NCI-H69 (cell line): ENCODE measurements around the gene LDLRAD4.

ENCODE experiments used
- DNase-seq: peaks from one replicate; lab custom pipeline; 2025; lab: John Stamatoyannopoulos, UW

LDLRAD4 gene

DNA sequence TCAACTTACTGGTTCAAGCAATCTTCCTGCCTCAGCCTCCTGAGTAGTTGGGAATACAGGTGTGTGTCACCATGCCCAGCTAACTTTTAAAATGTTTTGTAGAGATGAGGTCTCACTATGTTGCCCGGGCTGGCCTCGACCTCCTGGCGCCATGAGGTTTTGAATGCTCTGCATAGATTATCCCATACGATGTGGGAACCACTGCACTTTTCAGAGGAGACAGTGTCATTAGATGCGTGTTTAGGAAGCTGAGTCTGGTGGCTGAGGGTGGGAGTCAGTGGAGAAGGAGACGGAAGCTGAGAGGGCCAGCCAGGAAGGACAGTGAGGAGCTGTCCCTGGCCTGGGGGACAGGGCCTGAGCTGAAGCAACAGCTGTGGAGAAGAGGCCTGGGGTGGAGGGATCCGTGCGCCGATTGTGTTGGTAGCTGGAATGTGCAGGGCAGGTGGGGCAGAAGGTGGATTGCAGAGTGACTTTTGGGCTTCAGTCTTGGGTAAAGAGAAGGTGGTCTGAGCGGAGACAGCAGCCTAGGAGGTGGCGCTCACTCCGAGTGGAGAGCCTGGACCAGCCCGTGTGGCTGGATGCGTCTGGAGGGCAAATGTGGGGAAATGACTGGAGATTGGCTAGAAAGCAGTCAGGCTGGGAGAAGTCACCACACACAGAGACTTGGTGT, 68.0 kb downstream of the LDLRAD4 start:
- no peak for DNase-seq

DNA sequence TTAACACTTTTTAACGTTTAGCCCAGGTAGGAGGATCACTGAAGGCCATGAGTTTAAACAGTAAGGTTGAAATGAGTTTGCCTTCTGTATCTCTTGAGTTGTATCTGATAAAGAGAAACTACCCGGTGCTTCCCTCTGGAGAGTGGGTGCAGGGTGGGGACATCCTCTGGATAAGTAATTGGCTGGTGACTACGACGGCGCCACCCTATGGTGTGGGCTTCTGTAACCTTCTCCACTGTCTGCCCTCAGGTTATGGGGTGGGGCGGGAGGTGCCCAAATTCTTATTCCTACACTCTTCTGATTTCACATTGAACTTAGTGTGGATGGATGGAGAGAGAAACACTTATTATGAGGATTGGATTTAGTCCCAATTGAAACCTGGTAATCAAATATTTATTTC, 68.8 kb downstream of the LDLRAD4 start:
- DNase-seq: peak; percentile 41

DNA sequence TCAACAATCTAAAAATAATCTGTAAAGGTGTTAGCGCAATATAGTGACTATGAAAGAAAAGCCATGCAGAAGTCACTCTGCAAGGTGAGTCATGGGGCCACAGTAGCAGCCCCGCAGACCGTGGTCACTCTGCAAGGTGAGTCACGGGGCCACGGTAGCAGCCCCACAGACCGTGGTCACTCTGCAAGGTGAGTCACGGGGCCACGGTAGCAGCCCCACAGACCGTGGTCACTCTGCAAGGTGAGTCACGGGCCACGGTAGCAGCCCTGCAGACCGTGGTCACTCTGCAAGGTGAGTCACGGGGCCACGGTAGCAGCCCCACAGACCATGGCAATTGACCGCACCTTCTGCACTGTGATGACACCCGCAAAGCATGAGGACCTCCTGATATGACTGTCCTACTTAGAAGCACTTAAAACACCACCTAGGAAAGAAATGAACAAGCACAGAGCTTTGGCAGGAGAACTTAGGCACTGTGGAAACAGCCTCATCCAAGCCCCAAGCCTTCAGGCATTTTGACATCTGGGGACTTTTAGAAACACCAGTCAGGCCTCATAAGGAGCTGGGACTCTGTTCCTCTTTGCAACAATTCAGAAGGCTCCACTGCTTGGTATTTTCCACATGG, 70.1 kb downstream of the LDLRAD4 start:
- DNase-seq: no peak

DNA sequence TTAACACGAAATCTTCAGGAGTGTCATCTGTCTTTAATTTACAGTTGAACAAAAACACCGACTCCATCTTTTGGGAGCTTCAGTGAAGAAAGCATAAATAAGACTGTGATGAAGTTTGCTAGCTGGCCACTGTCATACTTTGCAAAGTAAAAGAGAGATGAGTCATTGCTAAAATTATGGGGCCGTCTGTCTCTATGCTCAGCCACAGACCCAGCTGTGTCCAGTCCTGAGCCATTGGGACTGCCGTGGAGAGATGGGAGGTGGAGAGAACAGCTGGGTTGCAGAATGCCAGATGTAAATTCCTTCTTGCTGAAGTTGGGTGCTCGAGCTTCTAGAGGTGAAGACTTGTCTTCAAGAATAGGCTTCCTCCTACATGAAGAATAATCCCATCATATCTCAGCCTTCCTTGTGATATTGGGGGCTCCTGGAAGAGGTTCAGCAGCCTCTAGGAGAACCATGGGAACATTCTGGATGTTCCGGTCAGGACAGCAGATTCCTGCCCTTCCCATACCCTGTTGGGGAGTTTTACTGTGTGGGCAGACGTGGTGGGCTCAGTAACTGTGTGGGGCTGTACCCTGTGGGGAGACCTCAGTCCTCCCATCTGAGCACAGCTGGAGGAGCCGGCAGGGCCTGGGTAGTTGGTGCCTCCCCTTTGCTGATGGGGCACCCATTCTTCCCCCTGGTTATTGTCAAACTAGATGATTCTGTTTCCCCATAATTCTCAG, 71.1 kb downstream of the LDLRAD4 start:
- no peak for DNase-seq

DNA sequence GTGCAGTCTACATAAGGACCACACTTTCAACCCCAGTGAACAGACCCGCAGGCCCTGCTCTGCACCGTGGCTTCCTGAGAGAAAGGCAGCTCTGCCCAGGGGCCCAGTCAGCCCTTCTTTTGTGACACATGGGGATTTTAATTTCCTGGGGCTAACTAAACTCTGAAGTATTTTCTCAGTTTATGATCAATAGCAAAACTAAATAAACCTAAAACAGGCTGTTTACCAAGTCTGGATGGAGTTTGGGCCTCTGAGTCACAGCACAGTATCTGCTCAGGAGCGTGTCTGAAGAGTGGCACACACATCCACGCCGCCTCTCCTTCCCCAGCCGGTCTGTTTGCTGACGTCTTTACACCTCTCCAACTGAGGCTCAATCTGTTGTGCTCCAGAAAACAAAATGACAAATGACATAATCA, 72.3 kb downstream of the LDLRAD4 start:
- DNase-seq: no peak

DNA sequence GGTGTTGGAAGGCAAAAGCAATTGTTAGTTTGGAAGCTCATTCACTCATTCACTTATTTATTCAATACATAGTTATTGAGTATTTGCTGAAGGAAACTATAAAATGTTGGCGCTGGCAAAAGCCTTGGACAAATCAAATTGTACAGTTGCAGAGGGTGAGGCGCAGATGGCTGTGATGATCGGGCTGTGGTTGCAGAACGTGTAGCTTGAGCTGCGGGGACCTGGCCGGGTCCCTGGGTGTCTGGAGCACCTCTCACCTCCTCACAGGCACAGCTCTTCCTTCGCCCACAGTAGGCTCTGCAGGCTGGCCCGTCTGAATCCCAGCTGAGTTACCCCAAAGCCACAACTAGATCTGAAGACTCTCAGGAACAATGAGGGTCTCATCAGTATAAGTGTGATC, 72.7 kb downstream of the LDLRAD4 start:
- DNase-seq: no peak

DNA sequence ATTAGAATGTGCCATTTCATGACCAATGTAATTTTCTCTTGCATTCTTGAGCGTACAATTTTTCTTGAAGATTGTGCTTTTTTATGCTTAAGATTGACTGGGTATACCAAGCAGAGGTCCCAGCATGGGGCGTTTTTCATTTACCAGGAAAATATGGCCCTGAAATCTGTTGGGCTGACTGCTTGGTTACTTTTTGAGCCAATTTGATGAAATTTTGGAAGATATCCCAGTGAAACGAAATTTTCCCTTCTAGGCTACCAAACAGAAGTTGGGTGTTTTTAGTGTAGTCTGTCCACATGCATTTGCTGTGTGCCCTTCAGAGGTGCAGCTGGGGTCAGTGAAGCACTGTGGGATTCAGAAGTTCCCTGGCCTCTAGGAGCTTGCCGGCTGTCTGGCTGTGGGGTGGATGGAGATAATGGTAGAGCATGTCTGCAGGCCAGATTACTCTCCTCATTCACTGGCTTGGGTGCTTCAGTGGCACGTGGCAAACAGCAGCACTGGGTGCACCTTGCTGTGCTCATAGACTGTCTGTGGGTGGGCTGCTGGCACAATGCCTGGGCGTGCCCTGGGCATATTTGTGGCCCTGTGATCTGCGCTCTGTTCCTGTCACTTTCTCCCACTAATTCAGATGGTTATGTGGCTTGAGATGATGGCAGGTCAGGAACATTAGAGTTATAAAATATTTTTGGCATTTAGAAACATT, 73.3 kb downstream of the LDLRAD4 start:
- DNase-seq: peak; percentile 8

DNA sequence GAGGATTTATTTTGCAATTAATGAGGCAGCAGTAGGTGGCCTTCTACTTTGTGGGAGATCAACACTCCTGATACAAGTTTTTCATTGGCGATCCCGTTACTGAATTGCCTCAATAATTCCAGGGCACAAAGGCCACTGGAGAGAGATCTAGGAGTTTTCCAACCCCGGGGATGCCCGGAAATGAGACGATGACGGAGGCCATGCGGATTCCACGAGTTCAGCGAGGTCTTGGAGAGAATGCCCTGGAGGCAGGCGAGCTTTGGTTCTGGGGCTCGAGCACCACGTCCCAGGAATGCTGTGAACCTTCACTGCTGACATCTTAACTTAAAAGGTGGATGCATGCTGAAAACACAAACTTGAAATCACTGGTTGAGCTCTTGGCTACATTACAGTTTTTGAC, 74.2 kb downstream of the LDLRAD4 start:
- no peak for DNase-seq

DNA sequence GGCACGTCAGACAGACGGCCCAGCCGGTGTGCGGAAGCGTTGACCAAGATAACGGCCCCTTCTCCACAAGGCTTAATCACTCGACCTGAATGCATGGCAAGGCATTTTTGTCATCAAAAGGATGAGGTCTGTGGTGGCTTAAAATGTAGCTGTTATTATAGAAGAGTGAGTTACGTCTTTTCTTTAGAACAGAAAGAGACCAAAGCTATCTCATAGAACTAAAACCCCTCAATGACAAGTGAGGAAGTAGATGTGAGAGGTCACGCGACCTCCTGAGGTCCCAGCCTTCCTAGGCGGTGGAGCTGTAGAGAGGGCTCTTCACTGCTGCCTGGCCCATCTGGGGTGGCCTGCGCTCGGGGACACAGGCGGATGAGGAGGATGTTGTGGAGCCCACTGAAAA, 75.7 kb downstream of the LDLRAD4 start:
- no peak for DNase-seq

DNA sequence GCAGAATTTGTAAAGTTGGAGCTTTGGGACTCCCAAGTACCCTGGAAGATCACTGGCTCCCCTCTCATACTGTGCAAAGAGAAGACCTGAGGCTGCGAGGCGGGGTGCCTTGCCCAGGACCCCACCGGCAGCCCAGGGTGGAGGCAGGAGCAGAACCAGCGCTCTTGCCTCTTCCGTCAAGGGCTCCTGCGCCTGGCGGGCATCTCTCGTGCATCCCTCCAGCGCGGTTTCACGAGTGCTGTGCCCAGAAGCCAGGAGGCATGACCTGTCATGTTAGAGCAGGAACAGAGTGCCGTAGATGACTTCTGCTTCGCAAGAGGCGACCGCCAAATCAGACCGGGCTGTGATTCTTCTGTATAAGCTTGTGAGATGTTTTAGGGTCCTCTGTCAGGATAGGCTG, 77.3 kb downstream of the LDLRAD4 start:
- DNase-seq: no peak

DNA sequence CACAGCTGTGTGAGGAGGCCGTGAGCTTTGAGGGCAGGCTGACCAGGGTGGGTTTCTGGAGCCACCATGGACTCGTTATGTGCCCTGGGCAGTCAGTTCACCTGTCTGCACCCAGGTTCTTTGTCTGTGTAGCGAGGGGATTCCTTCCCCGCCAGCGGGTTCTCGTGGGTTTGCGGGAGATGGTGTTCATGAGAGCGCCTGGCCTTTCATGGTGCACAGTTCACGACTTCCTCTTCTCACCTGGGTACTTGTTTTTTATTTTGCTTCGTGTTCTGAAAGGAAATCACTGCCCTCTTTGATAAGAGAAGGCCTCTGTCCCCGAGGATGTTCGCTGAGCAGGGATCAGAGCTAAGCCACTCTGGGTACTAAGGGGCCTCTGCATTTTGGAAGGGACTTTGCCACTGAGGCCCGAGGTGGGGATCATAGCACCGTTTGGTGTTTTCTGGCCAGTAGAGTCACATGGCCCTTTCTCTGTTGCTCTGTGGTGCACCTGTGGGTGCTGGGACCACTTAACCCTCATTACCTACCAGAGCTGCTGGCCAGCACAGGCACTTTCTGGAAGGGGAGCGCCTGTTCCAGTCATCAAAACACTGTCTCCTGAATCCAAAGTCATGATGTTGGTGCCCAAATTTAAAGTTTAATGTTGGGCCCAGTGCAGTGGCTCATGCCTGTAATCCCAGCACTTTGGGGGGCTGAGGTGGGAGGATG, 78.5 kb downstream of the LDLRAD4 start:
- no peak for DNase-seq

DNA sequence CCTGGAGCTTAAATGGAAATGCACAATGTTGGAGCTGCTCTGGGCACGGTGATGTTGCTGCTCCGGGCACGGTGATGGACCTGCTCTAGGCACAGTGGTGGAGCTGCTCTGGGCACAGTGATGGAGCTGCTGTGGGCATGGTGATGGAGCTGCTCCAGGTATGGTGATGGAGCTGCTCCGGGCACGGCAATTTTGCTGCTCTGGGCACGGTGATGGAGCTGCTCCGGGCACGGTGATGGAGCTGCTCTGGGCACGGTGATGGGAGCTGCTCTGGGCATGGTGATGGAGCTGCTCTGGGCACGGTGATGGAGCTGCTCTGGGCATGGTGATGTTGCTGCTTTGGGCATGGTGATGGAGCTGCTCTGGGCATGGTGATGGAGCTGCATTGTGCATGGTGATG, 79.7 kb downstream of the LDLRAD4 start:
- no peak for DNase-seq

DNA sequence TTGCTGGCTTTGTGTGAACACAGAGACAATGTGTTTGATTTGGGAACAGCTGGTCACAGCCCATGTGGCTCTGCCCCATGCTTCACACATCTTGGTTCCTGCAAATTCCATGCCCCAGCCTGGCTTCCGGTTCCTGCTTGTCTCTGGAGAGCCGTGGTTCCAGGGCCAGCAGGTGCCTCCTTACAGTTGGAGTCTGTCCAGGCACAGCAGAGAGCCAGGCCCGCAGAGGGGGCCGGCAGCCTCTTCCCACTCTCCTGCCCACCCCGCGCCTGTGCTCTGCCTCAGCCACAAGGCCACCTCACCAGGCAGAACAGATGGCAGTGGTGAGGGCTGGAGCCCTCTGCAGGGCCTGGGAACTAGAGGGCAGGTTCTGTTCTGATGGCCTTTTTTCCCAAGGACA, 81.5 kb downstream of the LDLRAD4 start:
- peak; percentile 73 for DNase-seq

DNA sequence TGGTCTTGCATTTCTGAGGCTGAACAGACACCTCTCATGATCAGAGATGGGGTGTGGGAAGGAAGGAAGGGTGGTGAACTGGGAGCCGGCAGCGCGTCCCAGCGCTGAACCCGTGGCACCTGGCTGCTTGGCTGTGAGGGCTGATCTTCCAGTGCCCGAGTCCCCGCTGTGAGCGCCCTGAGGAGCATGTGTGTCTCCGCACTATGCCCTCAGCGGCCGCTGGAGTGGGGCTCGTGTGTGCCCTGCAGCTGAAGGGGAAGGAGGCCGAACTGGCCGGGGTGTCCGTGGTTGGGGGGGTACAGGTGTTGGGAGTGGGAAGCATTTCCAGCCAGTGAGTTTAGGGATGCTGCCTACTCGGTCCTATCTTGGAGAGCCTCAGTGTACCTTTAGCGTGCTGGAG, 82.2 kb downstream of the LDLRAD4 start:
- no peak for DNase-seq

DNA sequence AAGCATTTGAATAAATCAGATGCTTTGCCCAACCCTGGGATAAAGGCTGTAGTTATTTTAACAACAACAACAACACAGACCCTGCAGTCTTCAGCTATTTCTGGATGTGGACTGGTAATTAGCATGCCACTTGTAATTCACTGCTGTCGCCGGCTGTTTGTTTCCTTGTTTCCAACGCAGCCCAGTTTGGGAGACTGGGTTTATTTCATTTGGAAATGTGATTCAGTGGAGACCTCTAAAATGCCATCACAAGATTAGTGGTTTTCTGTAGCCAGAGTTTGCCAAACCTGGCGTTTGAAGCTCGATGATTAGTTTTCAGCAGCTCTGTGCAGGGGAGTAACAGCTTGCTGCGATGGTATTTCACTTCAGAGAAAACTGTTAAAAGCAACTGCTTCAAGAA, 83.5 kb downstream of the LDLRAD4 start:
- DNase-seq: no peak

DNA sequence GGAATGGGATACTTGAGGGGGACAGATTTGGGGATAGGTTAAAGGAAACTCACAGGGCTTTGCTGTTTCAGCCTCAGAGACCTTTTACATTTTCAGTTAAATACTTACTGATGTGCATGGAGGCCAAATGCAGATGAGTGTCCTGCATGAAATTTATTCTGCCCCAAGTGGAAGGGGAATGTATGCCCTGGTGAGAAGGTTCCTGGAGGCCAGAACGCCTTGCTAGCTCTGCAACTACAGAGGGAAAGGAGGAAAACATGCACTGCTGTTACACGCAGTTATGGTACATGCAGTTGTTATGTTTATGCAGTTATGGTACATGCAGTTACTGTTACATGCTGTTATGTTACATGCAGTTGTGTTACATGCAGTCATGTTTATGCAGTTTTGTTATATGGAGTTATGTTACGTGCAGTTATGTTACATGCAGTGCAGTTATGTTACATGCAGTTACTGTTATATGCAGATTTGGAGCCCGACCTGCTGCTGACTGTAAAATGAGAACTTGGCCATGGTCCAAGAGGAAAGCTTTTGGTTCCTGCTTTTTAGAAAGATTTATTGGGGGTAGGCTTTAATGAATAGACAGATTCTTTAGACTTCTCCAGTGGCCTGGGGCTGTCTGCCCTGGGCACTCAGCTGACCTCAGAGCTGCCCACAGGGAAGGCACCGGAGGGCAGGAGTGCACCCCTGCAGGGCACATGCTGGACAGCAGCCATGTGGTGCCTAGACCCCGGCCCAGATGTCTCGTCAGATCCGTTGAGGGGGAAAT, 84.1 kb downstream of the LDLRAD4 start:
- DNase-seq: peak; percentile 71

DNA sequence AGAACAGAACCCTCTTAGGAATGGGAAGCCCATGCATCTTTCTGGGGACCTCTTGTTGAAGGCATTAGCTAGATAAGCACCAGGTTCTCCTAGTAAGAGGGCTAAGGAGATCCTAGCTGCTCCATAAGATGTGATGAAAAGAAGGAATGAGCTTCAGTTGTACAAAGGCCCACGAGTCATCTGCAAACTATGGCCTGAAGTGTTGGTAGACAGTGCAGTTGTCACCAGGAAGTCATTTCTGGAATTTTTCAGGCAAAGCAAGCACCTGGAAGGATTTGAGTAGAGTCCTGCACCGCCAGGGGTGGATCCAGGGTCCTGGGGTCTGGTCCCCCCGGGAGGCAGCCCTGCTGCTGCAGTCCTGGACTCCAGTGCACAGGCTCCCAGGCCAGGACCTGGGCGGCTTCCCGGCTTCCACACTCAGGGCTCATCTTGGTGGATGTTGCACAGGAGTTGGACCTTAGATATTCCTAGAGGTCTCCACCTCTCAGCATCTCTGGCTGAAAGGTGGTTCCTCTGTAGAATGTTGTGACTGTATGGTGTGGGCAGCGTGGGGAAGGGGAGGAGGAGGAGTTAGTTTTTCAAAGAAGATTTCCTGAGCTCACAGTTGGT, 85.3 kb downstream of the LDLRAD4 start:
- no peak for DNase-seq

DNA sequence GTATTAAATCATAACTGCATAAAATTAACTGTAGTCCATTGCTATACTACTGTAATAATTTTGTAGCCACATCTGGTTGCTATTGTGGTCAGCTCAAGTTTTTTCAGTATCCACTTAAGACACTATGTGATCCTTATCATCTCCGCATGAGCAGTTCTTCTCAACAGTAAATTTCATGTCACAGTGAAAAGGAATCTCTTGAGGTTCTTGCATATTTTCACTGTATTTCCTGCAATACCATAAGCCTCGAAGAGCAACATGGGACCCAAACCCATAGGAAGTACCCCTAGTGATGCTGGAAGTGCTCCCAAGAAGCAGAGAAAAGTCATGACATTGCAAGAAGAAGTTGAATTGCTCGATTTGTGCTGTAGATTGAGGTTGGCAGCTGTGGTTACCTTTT, 86.7 kb downstream of the LDLRAD4 start:
- DNase-seq: no peak

DNA sequence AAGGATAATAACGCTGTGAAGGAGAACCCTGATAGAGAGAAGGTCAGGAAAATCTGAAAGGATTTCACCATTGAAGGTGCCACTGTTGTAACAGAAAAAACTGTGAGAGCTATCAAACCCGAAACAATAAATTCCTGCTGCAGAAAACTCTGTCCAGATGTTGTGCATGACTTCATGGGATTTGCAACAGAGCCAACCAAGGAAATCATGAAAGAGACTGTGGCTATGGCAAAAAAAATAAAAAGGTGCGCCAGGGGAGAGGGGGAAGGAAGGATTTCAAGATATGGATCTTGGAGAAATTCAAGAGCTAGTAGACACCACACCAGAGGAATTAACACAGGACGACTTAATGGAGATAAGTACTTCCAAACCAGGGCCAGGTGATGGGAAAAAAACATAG, 88.0 kb downstream of the LDLRAD4 start:
- no peak for DNase-seq

DNA sequence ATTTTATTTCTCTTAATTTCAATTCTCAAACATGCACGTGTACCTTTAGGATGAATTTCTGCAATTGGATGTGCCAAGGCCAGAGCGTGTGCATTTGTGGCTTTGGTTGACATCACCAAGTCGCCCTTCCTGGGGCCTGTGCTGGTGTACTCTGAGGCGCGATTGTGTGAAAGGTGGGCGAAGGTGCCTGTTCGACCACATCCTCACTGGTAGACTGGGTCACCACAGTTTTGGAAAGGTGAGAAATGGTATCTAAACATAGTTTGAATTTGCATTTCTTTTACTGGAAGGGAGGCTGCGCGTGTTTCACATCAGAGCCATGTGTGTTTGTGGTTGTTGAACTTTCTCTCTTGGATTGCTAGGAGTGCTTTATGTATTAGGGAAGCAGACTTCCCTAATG, 89.8 kb downstream of the LDLRAD4 start:
- DNase-seq: no peak
